HepG2 (cell line): ENCODE data around the gene B3GNT8. TPM values are rescaled to one million over a fixed set of nuclear protein-coding genes. Genes with fewer than 3 reads are reported as not detected.

Experiments
- ETV6 ChIP-seq: sonication (generic); formaldehyde crosslinking; conservative IDR thresholded peaks from 2 replicates; pipeline ENCODE4 v1.4.0; 2020; ENCODE audit warnings: missing genetic modification reagents
- EZH2 ChIP-seq: conservative IDR thresholded peaks from 2 replicates; pipeline ENCODE4 v1.6.1; 2012; ENCODE audit warnings: mild to moderate bottlenecking, low read depth, low read length, moderate library complexity
- GABPA ChIP-seq, 2 experiments: IDR thresholded peaks; 2 replicates each; pipeline ENCODE4 v1.6.1; 2011 to 2016; ENCODE audit warnings: low read depth in 2 of 2, low read length in 1 of 2, missing biosample characterization in 1 of 2, missing genetic modification characterization in 1 of 2
- GPN1 ChIP-seq: sonication (generic); formaldehyde crosslinking; IDR thresholded peaks from 2 replicates; pipeline ENCODE4 v1.5.1; 2020; ENCODE audit warnings: missing genetic modification reagents, borderline replicate concordance
- GTF2F1 ChIP-seq: fragments of 150-350 bp; IDR thresholded peaks from 2 replicates; pipeline ENCODE4 v1.6.1; 2014; ENCODE audit warnings: low read length
- GZF1 ChIP-seq: sonication (generic); formaldehyde crosslinking; IDR thresholded peaks from 2 replicates; pipeline ENCODE4 v1.5.1; 2020; ENCODE audit warnings: mild to moderate bottlenecking, missing genetic modification reagents
- KMT2B ChIP-seq: IDR thresholded peaks from 2 replicates; pipeline ENCODE4 v1.6.1; 2016; ENCODE audit warnings: missing genetic modification reagents, missing compliant biosample characterization
- MAFK ChIP-seq, 2 experiments: IDR thresholded peaks in 1 of 2; conservative IDR thresholded peaks in 1 of 2; 2 replicates each; pipeline ENCODE4 v1.6.1; 2011; ENCODE audit warnings: improper control_type of control experiment in 2 of 2, low read length in 2 of 2
- NFKBIZ ChIP-seq: IDR thresholded peaks from 2 replicates; pipeline ENCODE4 v1.6.1; 2018; ENCODE audit warnings: missing genetic modification reagents, missing compliant biosample characterization
- NFYC ChIP-seq: IDR thresholded peaks from 2 replicates; pipeline ENCODE4 v1.6.1; 2016; ENCODE audit warnings: missing genetic modification reagents, missing compliant biosample characterization
- RBAK ChIP-seq: sonication (generic); formaldehyde crosslinking; IDR thresholded peaks from 2 replicates; pipeline ENCODE4 v1.5.1; 2020; ENCODE audit warnings: mild to moderate bottlenecking, missing genetic modification reagents
- RFXANK ChIP-seq: IDR thresholded peaks from 2 replicates; pipeline ENCODE4 v1.6.1; 2016
- SOX5 ChIP-seq: IDR thresholded peaks from 2 replicates; pipeline ENCODE4 v1.6.1; 2016; ENCODE audit warnings: borderline replicate concordance
- SSRP1 ChIP-seq: IDR thresholded peaks from 2 replicates; pipeline ENCODE4 v1.6.1; 2016; ENCODE audit warnings: control low read depth
- ZNF720 ChIP-seq: sonication (generic); formaldehyde crosslinking; IDR thresholded peaks from 2 replicates; pipeline ENCODE4 v1.4.0; 2020; ENCODE audit warnings: missing genetic modification reagents
- ZNF772 ChIP-seq: sonication (generic); formaldehyde crosslinking; IDR thresholded peaks from 2 replicates; pipeline ENCODE4 v1.5.0; 2020; ENCODE audit warnings: mild to moderate bottlenecking, missing genetic modification reagents
- polyA plus RNA-seq, 8 experiments: library from polyadenylated mRNA; depleted of rRNA in 3 of 8; stranded (reverse) in 7 of 8; unstranded in 1 of 8; fragments of >200 nt; fragmentation: Illumina TruSeq in 4 of 8; extraction: Trizol in 4 of 8; gene quantifications; 2 replicates each; pipeline versions ENCODE4 v1.2.1 to v1.2.3, GENCODE V29; 2011 to 2016; ENCODE audit warnings: low read depth in 4 of 8, missing spikeins in 1 of 8, mixed read lengths in 1 of 8; ENCODE audit not compliant: insufficient read depth in 1 of 8
- total RNA-seq, 5 experiments: library from RNA; depleted of rRNA; stranded (reverse); fragments of >200 nt; fragmentation: Illumina TruSeq; extraction: Trizol; gene quantifications; 2 replicates each; pipeline ENCODE4 v1.2.3, GENCODE V29; 2016; ENCODE audit warnings: low read depth in 1 of 5
- TF ChIP-seq, protein P1 (sequence below): sonication (generic); formaldehyde crosslinking; IDR thresholded peaks from 2 replicates; pipeline ENCODE4 v1.5.0; 2020; ENCODE audit warnings: missing genetic modification reagents, mild to moderate bottlenecking, borderline replicate concordance
- TF ChIP-seq, protein P2 (sequence below): sonication (generic); formaldehyde crosslinking; IDR thresholded peaks from 2 replicates; pipeline ENCODE4 v1.8.0; 2022; ENCODE audit warnings: missing genetic modification reagents, mild to moderate bottlenecking, inconsistent platforms, borderline replicate concordance
- TF ChIP-seq, protein P3 (sequence below), 2 experiments: IDR thresholded peaks; 2 replicates each; pipeline ENCODE4 v1.6.1; 2011 to 2012; ENCODE audit warnings: low read length in 2 of 2, borderline replicate concordance in 1 of 2, low read depth in 1 of 2, mild to moderate bottlenecking in 1 of 2, moderate library complexity in 1 of 2
- TF ChIP-seq, protein P4 (sequence below): fragments of 450-650 bp; IDR thresholded peaks from 2 replicates; pipeline ENCODE4 v1.6.1; 2017; ENCODE audit warnings: mild to moderate bottlenecking
- TF ChIP-seq, protein P5 (sequence below): sonication (generic); formaldehyde crosslinking; IDR thresholded peaks from 2 replicates; pipeline ENCODE4 v1.8.0; 2022; ENCODE audit warnings: missing genetic modification reagents, mild to moderate bottlenecking, borderline replicate concordance

B3GNT8 gene
- total and polyA plus RNA-seq, 2 of the 13 experiments (the other 11 are each of a cell fraction or from before 2014, with no cell fraction given), result 0.26 to 1.9 TPM

DNA sequence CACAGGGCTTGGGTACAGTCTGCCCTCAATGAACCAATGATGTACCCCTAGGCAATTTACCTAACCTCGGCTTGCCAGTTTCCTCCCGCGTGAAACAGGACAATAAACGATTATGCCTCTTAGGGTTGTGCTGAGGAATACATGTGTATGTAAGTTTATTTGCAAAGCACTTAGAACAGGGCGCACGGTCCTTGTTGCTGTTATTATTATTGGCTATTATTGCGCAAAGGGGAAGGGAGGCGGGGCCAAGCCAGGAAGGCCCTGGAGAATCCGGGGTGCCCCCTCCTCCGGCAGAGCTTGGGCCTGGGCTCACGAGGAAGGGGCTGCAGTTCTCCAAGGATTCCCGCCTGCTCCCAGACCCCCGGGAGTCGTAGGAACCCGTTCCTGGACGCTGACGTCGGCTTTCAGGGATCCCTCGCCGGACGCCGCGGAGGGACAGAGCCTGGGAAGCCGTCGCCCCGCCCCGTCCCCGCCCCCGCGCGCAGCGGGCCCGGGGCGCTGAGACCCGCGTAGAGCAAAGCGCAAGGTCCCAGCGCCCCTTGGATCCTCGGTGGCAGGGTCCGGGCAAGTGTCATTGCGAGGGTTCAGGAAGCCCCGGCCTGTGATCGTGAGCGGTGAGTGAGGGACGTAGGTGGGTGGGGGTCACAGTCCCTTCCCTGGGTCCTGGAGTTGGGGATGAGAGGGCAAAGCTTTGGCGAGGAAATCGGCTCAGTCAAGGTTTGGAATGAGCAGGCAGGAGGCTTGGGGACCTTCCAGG lies 50.8 kb downstream of the B3GNT8 start, which contains the start of gene TMEM91 (continued):
- TF ChIP-seq MAFK (conservative IDR thresholded peaks at IDR 0.05 in 1 of 2, IDR thresholded peaks at IDR 0.05 in 1 of 2; ENCODE audit: low read length in 2 of 2) (no peak), GZF1 (no peak), EZH2 (no peak), NFYC (CRISPR knock-in tag) (no peak), RFXANK (CRISPR knock-in tag) (no peak), SOX5 (CRISPR knock-in tag) (no peak), NFKBIZ (CRISPR knock-in tag) (no peak), GPN1 (CRISPR knock-in tag) (no peak), SSRP1 (no peak), GABPA (IDR thresholded peaks at IDR 0.05; ENCODE audit: low read depth, low read length) (no peak), GABPA (CRISPR knock-in tag; IDR thresholded peaks at IDR 0.05; ENCODE audit: low read depth) (no peak), RBAK (CRISPR knock-in tag) (no peak), GTF2F1 (no peak), ZNF772 (0 out of 2 replicates have a peak, but pooled peaks have one; percentile 42), ZNF720 (no peak), ETV6 (CRISPR knock-in tag) (no peak), KMT2B (CRISPR knock-in tag) (no peak)
- TF ChIP-seq, protein P1, sequence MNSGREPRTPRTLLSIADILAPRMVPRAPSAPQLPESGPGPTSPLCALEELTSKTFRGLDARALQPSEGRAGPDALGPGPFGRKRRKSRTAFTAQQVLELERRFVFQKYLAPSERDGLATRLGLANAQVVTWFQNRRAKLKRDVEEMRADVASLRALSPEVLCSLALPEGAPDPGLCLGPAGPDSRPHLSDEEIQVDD, result no peak
- TF ChIP-seq, protein P2, sequence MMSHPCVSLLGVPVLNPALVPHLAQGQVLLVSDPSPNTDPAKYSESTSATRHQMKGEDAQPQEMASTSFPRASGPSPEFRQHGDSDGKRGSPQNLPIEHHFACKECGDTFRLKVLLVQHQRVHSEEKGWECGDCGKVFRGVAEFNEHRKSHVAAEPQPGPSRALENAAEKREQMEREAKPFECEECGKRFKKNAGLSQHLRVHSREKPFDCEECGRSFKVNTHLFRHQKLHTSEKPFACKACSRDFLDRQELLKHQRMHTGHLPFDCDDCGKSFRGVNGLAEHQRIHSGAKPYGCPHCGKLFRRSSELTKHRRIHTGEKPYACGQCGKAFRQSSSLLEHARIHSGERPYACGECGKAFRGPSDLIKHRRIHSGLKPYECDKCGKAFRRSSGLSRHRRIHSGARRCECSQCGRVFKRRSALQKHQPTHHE (CRISPR knock-in tag), result no peak
- TF ChIP-seq, protein P3, sequence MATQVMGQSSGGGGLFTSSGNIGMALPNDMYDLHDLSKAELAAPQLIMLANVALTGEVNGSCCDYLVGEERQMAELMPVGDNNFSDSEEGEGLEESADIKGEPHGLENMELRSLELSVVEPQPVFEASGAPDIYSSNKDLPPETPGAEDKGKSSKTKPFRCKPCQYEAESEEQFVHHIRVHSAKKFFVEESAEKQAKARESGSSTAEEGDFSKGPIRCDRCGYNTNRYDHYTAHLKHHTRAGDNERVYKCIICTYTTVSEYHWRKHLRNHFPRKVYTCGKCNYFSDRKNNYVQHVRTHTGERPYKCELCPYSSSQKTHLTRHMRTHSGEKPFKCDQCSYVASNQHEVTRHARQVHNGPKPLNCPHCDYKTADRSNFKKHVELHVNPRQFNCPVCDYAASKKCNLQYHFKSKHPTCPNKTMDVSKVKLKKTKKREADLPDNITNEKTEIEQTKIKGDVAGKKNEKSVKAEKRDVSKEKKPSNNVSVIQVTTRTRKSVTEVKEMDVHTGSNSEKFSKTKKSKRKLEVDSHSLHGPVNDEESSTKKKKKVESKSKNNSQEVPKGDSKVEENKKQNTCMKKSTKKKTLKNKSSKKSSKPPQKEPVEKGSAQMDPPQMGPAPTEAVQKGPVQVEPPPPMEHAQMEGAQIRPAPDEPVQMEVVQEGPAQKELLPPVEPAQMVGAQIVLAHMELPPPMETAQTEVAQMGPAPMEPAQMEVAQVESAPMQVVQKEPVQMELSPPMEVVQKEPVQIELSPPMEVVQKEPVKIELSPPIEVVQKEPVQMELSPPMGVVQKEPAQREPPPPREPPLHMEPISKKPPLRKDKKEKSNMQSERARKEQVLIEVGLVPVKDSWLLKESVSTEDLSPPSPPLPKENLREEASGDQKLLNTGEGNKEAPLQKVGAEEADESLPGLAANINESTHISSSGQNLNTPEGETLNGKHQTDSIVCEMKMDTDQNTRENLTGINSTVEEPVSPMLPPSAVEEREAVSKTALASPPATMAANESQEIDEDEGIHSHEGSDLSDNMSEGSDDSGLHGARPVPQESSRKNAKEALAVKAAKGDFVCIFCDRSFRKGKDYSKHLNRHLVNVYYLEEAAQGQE (IDR thresholded peaks at IDR 0.05; ENCODE audit: borderline replicate concordance in 1 of 2, low read depth in 1 of 2, low read length in 2 of 2), result no peak
- TF ChIP-seq, protein P4, sequence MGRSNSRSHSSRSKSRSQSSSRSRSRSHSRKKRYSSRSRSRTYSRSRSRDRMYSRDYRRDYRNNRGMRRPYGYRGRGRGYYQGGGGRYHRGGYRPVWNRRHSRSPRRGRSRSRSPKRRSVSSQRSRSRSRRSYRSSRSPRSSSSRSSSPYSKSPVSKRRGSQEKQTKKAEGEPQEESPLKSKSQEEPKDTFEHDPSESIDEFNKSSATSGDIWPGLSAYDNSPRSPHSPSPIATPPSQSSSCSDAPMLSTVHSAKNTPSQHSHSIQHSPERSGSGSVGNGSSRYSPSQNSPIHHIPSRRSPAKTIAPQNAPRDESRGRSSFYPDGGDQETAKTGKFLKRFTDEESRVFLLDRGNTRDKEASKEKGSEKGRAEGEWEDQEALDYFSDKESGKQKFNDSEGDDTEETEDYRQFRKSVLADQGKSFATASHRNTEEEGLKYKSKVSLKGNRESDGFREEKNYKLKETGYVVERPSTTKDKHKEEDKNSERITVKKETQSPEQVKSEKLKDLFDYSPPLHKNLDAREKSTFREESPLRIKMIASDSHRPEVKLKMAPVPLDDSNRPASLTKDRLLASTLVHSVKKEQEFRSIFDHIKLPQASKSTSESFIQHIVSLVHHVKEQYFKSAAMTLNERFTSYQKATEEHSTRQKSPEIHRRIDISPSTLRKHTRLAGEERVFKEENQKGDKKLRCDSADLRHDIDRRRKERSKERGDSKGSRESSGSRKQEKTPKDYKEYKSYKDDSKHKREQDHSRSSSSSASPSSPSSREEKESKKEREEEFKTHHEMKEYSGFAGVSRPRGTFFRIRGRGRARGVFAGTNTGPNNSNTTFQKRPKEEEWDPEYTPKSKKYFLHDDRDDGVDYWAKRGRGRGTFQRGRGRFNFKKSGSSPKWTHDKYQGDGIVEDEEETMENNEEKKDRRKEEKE, result no peak
- TF ChIP-seq, protein P5, sequence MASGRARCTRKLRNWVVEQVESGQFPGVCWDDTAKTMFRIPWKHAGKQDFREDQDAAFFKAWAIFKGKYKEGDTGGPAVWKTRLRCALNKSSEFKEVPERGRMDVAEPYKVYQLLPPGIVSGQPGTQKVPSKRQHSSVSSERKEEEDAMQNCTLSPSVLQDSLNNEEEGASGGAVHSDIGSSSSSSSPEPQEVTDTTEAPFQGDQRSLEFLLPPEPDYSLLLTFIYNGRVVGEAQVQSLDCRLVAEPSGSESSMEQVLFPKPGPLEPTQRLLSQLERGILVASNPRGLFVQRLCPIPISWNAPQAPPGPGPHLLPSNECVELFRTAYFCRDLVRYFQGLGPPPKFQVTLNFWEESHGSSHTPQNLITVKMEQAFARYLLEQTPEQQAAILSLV (CRISPR knock-in tag), result no peak
